GM06990 (cell line): Measurements from ENCODE around the gene MRPL40.
A peak's percentile ranks its signal among the peaks of the same experiment; 100 is the strongest.

Experiments
- DNase-seq: peaks from one replicate; pipeline ENCODE4 v3.0.0-alpha.2; 2011; ENCODE audit not compliant: insufficient read length; ENCODE audit errors: extremely low read depth
- H3K27me3 ChIP-seq: replicated peaks from 2 replicates; pipeline ENCODE4 v1.6.0; 2011; ENCODE audit warnings: low read length; ENCODE audit not compliant: control insufficient read depth, insufficient read depth
- H3K36me3 ChIP-seq: 2 replicates; pipeline ENCODE4 v1.5.1; 2011; ENCODE audit warnings: low read length; ENCODE audit not compliant: control insufficient read depth, insufficient read depth
- H3K4me3 ChIP-seq: replicated peaks from 2 replicates; pipeline ENCODE4 v1.5.1; 2011; ENCODE audit warnings: low read depth, mild to moderate bottlenecking, control low read depth, low read length
- TF ChIP-seq, protein P1 (sequence below): IDR thresholded peaks from 2 replicates; pipeline ENCODE4 v1.5.1; 2011; ENCODE audit warnings: low read length, control low read depth, mild to moderate bottlenecking, inconsistent platforms; ENCODE audit not compliant: insufficient read depth, poor library complexity, severe bottlenecking

The MRPL40 gene

GRCh38 chr22:19432133-19432851 lies at the start of gene MRPL40:
Gene MRPL40, plus strand, starts transcription at chr22:19432545. Its CDS starts 10 bp downstream, at chr22:19432555.
- H3K36me3 ChIP-seq = peaks cover 5% of the 10 kb centered on the region
- no peaks in the 10 kb centered on the region for H3K27me3 ChIP-seq
- TF ChIP-seq, protein P1, sequence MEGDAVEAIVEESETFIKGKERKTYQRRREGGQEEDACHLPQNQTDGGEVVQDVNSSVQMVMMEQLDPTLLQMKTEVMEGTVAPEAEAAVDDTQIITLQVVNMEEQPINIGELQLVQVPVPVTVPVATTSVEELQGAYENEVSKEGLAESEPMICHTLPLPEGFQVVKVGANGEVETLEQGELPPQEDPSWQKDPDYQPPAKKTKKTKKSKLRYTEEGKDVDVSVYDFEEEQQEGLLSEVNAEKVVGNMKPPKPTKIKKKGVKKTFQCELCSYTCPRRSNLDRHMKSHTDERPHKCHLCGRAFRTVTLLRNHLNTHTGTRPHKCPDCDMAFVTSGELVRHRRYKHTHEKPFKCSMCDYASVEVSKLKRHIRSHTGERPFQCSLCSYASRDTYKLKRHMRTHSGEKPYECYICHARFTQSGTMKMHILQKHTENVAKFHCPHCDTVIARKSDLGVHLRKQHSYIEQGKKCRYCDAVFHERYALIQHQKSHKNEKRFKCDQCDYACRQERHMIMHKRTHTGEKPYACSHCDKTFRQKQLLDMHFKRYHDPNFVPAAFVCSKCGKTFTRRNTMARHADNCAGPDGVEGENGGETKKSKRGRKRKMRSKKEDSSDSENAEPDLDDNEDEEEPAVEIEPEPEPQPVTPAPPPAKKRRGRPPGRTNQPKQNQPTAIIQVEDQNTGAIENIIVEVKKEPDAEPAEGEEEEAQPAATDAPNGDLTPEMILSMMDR = no peak
- H3K4me3 ChIP-seq = peak within 1 kb of the TSS; percentile 99
- peak; percentile 98 for DNase-seq

- no peak for DNase-seq
- Histone ChIP-seq H3K36me3 (peaks cover 36% of the 10 kb centered on the region), H3K27me3 (no peaks in the 10 kb centered on the region), H3K4me3 (no peak overlapping the region)
- TF ChIP-seq, protein P1 = no peak
These were observed 49.1 kb upstream of the MRPL40 start for GRCh38 chr22:19383292-19383691.

DNA sequence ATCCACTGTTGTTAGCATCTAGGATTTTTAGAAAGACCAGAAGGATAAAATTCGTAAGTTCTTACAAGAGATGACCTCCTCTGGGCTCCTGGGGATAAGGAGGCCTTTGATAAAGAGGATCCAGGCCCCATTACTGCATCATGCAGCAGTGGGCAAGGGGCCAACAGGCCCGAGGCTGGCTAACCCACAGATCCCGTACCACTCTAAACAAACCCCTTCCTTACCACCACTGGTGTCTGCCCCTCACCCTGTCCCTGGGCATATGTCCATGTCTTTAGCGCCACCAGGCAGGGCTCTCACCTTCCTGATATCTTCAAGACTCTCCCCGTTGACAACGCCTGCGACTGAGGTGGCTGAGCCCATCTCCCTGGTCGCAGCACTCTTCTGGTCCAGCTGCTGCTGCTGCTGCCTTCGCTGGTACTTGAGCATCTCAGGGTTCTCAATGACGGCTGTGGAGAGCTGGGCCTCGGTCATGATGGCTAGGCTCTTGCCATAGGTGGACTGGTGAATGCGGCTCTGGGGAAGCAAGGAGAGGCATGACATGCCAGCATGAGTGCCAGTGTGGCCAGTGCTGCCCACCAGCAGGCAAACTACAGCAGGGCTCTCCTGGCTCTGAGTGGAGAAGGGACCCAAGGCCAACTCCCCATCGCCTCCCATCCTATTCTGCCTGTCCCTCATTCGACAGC lies 47.0 kb upstream of the MRPL40 start:
- DNase-seq = no peak
- Histone ChIP-seq H3K36me3 (peaks cover 43% of the 10 kb centered on the region), H3K4me3 (no peak overlapping the region), H3K27me3 (no peaks in the 10 kb centered on the region)
- TF ChIP-seq, protein P1 = no peak

DNA sequence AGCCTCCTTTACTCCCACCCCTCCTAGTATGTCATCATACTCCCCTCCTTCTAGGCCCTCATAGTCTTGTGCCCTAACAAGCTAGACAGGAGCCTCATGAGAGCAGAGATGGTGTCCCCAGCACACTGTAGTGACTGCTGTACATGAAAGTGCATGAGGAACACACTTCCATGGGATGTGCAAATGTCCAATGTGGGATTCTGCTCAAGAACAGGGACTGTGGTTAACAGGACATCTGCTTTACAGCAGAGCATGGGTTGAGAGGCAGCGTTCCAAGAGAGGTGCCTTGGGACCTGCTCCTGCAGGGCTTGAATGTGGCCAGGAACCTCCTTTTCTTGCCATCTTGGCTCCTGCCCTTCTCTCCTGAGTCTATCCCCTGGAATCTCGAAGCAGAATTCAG lies 46.1 kb upstream of the MRPL40 start:
- H3K4me3 ChIP-seq = no peak overlapping the region
- H3K27me3 ChIP-seq = no peaks in the 10 kb centered on the region
- TF ChIP-seq, protein P1 = no peak
- DNase-seq = no peak
- H3K36me3 ChIP-seq = peaks cover 46% of the 10 kb centered on the region

DNA sequence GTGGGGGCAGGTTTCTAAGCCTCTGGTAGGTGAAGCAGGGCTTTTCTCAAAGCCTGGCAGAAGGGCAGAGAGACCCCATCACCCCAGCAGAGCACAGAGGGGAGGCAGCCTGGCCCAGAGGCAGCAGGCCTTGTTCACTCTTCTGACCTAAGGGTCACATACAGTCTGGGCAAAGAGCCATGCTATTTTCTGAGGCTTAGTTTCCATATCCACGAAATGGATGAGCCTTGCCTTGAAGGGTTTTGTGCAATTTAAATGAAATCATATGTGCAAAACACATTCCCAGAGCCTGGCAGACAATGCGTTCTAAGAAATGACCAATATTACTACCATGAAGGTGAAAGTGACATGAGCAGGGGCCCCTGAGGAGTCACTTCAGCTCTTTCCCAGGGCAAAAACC lies 45.3 kb upstream of the MRPL40 start:
- no peak overlapping the region for H3K4me3 ChIP-seq
- no peaks in the 10 kb centered on the region for H3K27me3 ChIP-seq
- peaks cover 48% of the 10 kb centered on the region for H3K36me3 ChIP-seq
- TF ChIP-seq, protein P1 = no peak
- DNase-seq = no peak

- TF ChIP-seq, protein P1 = no peak
- no peak for DNase-seq
- H3K27me3 ChIP-seq = no peaks in the 10 kb centered on the region
- H3K36me3 ChIP-seq = peaks cover 49% of the 10 kb centered on the region
- H3K4me3 ChIP-seq = no peak overlapping the region
These were observed 44.8 kb upstream of the MRPL40 start for GRCh38 chr22:19387575-19387974.
